Uterus (tissue), 2 donors: ENCODE results near the gene SNAPC2.
A peak's percentile ranks its signal among the peaks of the same experiment; 100 is the strongest.

ENCODE experiments used
- POLR2A ChIP-seq, 2 donors: fragments of 450-650 bp; IDR thresholded peaks; one replicate each; pipeline ENCODE4 v1.6.1; 2016; ENCODE audit warnings: antibody characterized with exemption in 2 of 2, mild to moderate bottlenecking in 1 of 2, moderate library complexity in 1 of 2
- TF ChIP-seq, protein P1 (sequence below), 4 experiments: fragments of 200-600 bp in 2 of 4; fragments of 450-650 bp in 2 of 4; sonication (generic) in 2 of 4; IDR thresholded peaks; one replicate each; pipeline ENCODE4 v1.5.1; 2016 to 2019; ENCODE audit warnings: antibody characterized with exemption in 4 of 4, mild to moderate bottlenecking in 2 of 4, moderate library complexity in 1 of 4

DNA sequence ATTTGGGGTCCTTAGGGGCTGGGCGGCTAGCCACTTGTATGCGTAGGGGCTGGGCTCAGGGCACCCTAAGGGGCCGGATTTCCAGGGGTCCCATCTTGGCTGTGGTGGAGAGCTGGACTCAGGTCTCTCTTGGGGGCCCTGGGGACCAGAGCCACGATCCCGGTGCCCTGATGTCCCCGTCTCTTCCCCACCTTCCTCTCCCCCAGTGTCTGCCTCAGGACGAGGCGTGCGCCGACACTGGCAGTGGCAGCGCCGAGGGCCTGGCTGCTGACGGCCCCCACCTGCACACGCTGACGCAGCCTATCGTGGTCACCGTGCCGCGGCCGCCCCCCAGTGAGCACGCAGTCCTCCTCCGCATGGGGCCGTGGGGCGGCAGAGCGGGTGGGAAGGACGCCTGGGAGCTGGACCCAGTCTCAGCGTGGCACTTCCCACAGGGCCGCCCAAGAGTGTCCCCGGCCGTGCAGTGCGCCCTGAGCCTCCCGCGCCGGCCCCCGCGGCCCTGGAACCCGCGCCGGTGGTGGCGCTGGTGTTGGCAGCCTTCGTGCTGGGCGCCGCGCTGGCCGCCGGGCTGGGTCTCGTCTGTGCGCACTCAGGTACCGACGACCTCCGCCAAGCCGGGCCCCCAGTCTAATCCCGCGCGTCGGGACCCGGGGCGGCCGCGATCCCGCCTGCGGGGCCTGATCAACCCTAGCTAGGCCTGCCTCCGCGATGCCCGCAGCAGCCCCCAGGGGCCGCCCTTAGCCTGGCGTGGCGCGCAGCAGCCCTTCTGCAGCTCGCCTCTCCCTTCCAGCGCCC, 2.7 kb upstream of the SNAPC2 start:
- TF ChIP-seq, protein P1, sequence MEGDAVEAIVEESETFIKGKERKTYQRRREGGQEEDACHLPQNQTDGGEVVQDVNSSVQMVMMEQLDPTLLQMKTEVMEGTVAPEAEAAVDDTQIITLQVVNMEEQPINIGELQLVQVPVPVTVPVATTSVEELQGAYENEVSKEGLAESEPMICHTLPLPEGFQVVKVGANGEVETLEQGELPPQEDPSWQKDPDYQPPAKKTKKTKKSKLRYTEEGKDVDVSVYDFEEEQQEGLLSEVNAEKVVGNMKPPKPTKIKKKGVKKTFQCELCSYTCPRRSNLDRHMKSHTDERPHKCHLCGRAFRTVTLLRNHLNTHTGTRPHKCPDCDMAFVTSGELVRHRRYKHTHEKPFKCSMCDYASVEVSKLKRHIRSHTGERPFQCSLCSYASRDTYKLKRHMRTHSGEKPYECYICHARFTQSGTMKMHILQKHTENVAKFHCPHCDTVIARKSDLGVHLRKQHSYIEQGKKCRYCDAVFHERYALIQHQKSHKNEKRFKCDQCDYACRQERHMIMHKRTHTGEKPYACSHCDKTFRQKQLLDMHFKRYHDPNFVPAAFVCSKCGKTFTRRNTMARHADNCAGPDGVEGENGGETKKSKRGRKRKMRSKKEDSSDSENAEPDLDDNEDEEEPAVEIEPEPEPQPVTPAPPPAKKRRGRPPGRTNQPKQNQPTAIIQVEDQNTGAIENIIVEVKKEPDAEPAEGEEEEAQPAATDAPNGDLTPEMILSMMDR (IDR thresholded peaks at IDR 0.05) = peak; percentile 54 to 81 (median 78)
- TF ChIP-seq POLR2A (IDR thresholded peaks at IDR 0.05) = peak in 1 of 2 donors; percentile 28
